DMS53 treated with DMSO at 0.1 percent for 48 hours (cell line): ENCODE measurements around the gene INMT.
"Not testable (repeated sequence)": the region's sequence is repeated elsewhere in the genome, so short reads cannot be mapped to it uniquely, and the experiment has no call there.

Source experiments
- DNase-seq: peaks from one replicate; lab custom pipeline; 2025; ENCODE audit not compliant: unreplicated experiment; lab: John Stamatoyannopoulos, UW

The INMT gene

GRCh38 chr7:30751696-30752273, at the start of gene INMT:
Gene INMT, plus strand, starts transcription at chr7:30752135. Its CDS starts 16 bp downstream, at chr7:30752151.
- DNase-seq: no peak

DNA sequence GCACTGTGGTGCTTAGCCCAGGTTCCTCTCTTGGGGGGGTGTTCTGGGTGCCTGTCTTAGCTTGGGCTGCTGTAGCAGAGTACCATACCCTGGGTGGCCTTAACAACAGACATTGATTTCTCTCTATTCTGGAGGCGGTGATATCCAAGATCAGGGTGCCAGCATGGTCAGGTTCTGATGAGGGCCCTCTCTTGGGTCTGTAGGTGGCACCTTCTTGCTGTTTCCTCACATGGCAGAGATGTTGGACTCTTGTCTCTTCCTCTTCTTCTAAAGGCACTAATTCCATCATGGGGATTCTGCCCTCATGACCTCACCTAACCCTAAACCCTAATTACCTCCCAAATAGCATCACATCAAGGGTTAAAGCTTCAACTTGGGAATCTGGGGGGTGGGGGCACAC, 49.7 kb upstream of the INMT start:
- DNase-seq: peak; percentile 8

DNA sequence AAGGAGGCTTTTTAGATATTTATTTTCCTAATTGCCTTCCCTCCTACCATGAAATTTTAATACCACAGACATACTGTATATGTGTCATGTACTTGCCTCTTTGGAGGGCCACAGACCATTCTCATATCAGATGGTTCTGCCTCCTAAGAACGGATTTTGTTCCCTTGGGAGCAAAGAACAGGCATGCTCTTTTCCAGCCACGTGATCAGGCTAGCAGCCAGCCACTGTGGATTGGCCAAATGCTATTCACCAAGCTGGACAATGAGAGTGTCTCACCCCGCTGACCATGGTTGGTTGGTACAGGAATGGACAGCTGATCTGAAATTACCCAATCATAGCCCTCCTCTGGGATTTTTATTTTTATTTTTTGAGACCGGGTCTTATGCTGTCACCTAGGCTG, 48.2 kb upstream of the INMT start:
- no peak for DNase-seq

DNA sequence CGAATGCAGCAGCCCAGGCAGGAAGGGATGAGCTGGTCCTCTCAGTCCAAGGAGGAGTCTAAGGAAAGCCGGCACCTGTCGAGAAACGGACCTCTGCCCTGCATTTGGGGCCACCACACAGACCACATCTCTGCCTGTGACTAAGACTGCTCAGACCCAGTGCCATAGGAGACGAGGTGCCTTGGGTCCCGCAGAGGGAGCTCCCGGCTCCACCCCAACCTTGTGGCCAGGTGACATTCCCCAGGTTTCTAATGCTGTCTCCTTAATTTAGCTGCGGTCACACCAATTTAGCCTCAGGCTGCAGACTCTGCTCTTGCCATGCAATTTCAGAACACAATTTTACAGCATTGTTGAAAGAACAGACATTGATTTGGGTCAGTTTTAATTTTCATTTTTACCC, 46.9 kb upstream of the INMT start:
- no peak for DNase-seq

DNA sequence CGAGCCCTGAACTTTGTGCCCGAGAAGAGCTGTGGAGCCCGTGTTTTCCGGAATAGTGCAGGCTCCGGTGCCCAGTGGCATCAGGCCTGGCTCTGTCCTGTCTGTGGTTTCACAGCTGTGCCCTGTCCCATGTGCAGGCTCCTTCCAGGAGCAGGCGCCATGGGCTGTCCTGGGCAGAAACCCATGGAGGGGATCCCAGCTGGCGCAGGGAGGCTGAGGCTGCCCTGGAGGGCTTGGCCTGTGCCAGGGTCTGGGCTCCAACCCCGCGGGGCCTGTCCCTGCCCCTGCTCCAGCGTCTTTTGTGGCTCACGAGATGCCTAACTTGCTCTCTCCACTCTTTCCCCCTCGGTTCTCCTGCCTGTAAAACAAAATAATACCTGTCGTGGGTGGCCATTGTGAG, 46.3 kb upstream of the INMT start:
- DNase-seq: no peak

DNA sequence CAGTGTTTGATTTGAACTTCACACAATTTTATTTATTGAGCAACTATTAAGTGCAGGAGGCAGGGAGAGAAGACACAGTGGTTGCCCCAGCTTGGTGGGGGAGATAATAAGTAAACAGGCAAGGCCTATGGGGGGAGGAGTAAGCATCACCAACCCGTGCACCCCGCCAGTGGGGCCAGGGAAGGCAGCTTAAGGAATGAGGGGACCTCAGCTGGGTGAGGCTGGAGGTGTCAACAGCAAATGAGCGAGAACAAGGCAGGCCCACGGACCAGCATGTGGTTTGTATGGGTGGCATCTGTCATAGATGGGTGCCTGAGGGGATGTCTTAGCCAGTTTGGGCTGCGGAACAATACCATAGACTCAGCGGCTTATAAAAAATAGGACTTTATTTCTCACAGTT, 45.6 kb upstream of the INMT start:
- DNase-seq: no peak

GRCh38 chr7:30706908-30707307, 45.0 kb upstream of the INMT start:
- DNase-seq: no peak

- DNase-seq: no peak
Measured at GRCh38 chr7:30707391-30708357, 44.3 kb upstream of the INMT start.

- no peak for DNase-seq
Measured at GRCh38 chr7:30708412-30708811, 43.5 kb upstream of the INMT start.

GRCh38 chr7:30708983-30709382, 43.0 kb upstream of the INMT start:
- no peak for DNase-seq

- no peak for DNase-seq
Measured at GRCh38 chr7:30709549-30709948, 42.4 kb upstream of the INMT start.

DNA sequence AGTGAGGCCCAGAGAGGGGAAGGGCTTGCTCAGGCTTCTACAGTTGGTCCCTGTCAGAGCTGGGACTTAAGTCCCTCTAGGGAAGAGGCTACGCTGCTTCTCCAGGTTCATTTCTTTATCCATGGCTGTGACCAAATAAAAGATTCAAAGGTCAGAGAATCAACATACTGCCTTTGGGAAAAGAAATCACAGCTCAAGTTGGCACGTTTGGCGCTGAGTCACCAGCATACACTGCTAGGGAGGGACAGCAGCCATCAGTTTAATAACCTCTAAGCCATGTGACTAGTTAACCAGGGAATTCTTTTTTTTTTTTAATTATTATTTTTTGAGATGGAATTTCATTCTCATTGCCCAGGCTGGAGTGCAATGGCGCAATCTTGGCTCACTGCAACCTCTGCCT, 41.3 kb upstream of the INMT start:
- no peak for DNase-seq

DNA sequence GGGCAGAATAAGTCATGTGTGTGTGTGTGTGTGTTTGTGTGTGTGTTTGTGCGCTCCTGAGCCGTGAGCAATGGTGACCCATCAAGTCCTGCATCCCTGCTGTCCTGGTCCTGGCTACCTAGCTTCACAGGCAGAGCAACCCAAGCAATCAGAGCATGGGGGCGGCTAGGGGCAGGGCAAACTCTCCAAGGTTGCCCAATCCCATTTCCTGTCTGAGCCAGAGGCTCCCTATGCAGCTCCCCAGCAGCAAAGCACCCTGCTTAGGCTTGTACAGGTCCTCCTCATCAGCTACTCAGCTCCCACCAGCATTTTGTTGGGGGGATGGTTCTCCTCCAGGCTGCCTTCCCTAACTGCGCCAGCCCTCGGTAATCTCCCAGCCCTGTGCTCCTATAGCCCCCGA, 38.5 kb upstream of the INMT start:
- no peak for DNase-seq

DNA sequence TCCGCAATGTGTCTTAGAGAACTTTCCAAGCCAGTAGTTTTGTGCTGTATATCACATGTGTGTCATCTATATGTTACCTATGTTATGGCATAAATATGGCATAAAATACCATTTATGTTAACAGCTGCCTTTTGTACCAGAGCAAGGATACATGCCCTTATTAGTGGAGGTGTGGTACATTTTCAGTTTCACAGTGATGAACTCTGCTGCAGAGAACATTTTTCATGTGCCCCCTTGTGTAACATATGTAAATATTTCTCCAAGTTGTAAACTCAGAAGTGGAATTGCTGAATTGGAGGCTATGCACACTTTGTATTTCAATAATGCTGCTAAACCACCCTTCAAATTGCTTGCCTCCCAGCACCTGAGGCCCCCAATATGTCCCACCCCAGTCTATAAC, 37.8 kb upstream of the INMT start:
- no peak for DNase-seq

GRCh38 chr7:30717181-30717580, 34.8 kb upstream of the INMT start:
- peak; percentile 41 for DNase-seq

DNA sequence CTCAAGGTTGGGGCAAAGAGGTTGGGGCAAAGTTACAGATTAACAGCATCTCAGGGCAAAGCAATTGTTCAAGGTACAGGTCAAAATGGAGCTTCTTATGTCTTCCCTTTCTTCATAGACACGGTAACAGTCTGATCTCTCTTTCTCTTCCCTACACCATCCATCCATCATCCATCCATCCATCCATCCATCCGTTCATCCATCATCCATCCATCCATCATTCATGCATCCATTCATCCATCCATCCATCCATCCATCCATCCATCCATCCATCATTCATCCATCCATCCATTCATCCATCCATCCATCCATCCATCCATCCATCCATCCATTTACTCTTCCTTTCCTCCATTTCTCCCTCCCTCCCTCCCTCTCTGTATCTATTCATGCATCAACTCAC, 32.5 kb upstream of the INMT start:
- not testable (repeated sequence) for DNase-seq

- DNase-seq: no peak
Measured at GRCh38 chr7:30721211-30721610, 30.7 kb upstream of the INMT start.

DNA sequence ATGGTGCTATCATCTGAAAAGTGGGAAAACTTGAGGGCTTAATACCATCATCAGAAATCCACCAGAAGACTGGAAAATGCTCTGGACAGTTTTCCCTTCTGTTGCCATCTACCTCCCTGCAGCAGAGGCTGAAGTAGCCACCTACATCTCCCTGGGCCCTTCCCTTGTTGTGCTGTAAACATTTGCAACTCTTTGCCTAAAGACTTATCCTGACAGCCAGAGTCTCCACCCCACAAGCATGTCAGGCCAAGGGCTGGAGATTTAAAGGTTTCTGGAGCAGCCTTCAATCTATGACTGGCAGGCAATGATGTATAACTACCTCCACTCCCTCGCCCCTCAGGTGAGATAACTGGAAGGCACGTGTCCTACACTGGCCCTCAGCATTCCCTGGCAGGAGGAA, 29.7 kb upstream of the INMT start:
- no peak for DNase-seq

DNA sequence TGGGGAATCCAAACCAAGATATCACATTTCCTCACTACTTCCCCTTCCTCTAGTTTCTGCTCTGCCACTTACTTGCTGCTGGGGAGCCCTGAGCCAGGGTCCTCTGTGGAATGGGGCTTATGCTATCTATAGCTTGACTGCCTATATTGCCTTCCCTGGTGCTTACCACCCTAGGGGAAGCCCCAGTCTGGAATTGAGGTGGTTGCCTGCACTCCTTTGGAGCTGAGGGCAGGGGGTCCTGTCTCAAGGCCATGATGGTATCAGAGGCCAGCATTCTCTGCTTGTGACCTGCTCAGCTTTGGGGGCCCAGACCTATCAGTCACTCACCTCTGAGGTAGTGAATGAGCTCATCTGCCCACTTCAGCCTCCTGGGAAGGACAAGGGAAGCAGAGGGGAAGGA, 29.3 kb upstream of the INMT start:
- no peak for DNase-seq

GRCh38 chr7:30723776-30724175, 28.2 kb upstream of the INMT start:
- no peak for DNase-seq

- no peak for DNase-seq
Measured at GRCh38 chr7:30726296-30727006, 25.5 kb upstream of the INMT start.
